ENCODE measurements around the gene HOXB8. TPM values are rescaled to one million over a fixed set of nuclear protein-coding genes. Genes with fewer than 3 reads are reported as not detected.

HOXB8 gene
- total RNA-seq, 3 donors from 2014 or later (not counting 1 experiment from before 2014, with no cell fraction given): not detected

- ATAC-seq: no peak
- H3K27ac ChIP-seq (ENCODE audit: low read length): no peak overlapping the region
Observed at GRCh38 chr17:48596735-48597527, 18.2 kb downstream of the HOXB8 start.

GRCh38 chr17:48596000-48596734 lies 18.9 kb downstream of the HOXB8 start:
- no peak for ATAC-seq
- peaks cover 85 to 89% of the 10 kb centered on the region in 2 donors for H3K27me3 Mint-ChIP-seq (ENCODE audit: low read depth in 2 of 2)
- H3K27ac Mint-ChIP-seq: peak overlapping the region in 1 of 2 donors; percentile 12
- Histone ChIP-seq H3K36me3 (ENCODE audit: control insufficient read depth, insufficient read depth, low read length) (no peaks in the 10 kb centered on the region), H3K27me3 (ENCODE audit: control insufficient read depth, insufficient read depth, low read length) (peaks cover 74% of the 10 kb centered on the region), H3K4me1 (ENCODE audit: control insufficient read depth, insufficient read depth, low read length) (peaks cover 49% of the 10 kb centered on the region), H3K4me3 (ENCODE audit: low read length) (no peak overlapping the region), H3K9me3 (ENCODE audit: control insufficient read depth, insufficient read depth, low read length) (no peaks in the 10 kb centered on the region), H3K27ac (ENCODE audit: low read length) (no peak overlapping the region)
- H3K9me3 Mint-ChIP-seq: no peaks in the 10 kb centered on the region
- H3K36me3 Mint-ChIP-seq: no peaks in the 10 kb centered on the region
- peaks cover 45 to 49% of the 10 kb centered on the region in 2 donors for H3K4me1 Mint-ChIP-seq
- no peak for TF ChIP-seq CTCF (IDR thresholded peaks at IDR 0.05)
- 27% methylated on average over 54 of the region's 54 CpGs for WGBS (ENCODE audit: insufficient coverage)
- DNase-seq: peak in 1 of 2 donors; percentile 58
- intact Hi-C loops (cut with micrococcal nuclease): loop anchor here (2.0 kb wide), 1 partner anchor 17 kb away; no protein-coding TSS in a partner anchor
- peak overlapping the region; percentile 89 for H3K4me3 Mint-ChIP-seq

More at GRCh38 chr17:48596735-48597527, 18.2 kb downstream of the HOXB8 start:
- peaks cover 45 to 49% of the 10 kb centered on the region in 2 donors for H3K4me1 Mint-ChIP-seq
- no peak for TF ChIP-seq CTCF (IDR thresholded peaks at IDR 0.05)
- intact Hi-C loops (cut with micrococcal nuclease): loop anchor here (2.0 kb wide), 1 partner anchor 16 kb away; no protein-coding TSS in a partner anchor
- H3K27me3 ChIP-seq (ENCODE audit: control insufficient read depth, insufficient read depth, low read length): peaks cover 82% of the 10 kb centered on the region
- peak overlapping the region; percentile 89 for H3K4me3 Mint-ChIP-seq
- H3K36me3 ChIP-seq (ENCODE audit: control insufficient read depth, insufficient read depth, low read length): no peaks in the 10 kb centered on the region
- no peak for DNase-seq
- no peaks in the 10 kb centered on the region for H3K9me3 ChIP-seq (ENCODE audit: control insufficient read depth, insufficient read depth, low read length)
- H3K4me1 ChIP-seq (ENCODE audit: control insufficient read depth, insufficient read depth, low read length): peaks cover 56% of the 10 kb centered on the region
- H3K27ac Mint-ChIP-seq: peak overlapping the region in 1 of 2 donors; percentile 81
- H3K27me3 Mint-ChIP-seq (ENCODE audit: low read depth in 2 of 2): peaks cover 85 to 91% of the 10 kb centered on the region in 2 donors
- H3K36me3 Mint-ChIP-seq: no peaks in the 10 kb centered on the region
- H3K4me3 ChIP-seq (ENCODE audit: low read length): peak overlapping the region; percentile 30
- WGBS (ENCODE audit: insufficient coverage): 8% methylated on average over 19 of the region's 26 CpGs
- no peaks in the 10 kb centered on the region for H3K9me3 Mint-ChIP-seq

GRCh38 chr17:48595278-48595999 lies 19.7 kb downstream of the HOXB8 start:
- no peak overlapping the region for H3K27ac ChIP-seq (ENCODE audit: low read length)
- H3K27ac Mint-ChIP-seq: no peak overlapping the region
- 94% methylated on average over 20 of the region's 25 CpGs for WGBS (ENCODE audit: insufficient coverage)
- peaks cover 49% of the 10 kb centered on the region for H3K4me1 ChIP-seq (ENCODE audit: control insufficient read depth, insufficient read depth, low read length)
- H3K4me3 Mint-ChIP-seq: peak overlapping the region; percentile 42
- no peaks in the 10 kb centered on the region for H3K36me3 Mint-ChIP-seq
- no peaks in the 10 kb centered on the region for H3K9me3 ChIP-seq (ENCODE audit: control insufficient read depth, insufficient read depth, low read length)
- intact Hi-C loops (cut with micrococcal nuclease): no loop called here
- peaks cover 45 to 49% of the 10 kb centered on the region in 2 donors for H3K4me1 Mint-ChIP-seq
- no peak for DNase-seq
- H3K27me3 ChIP-seq (ENCODE audit: control insufficient read depth, insufficient read depth, low read length): peaks cover 72% of the 10 kb centered on the region
- peaks cover 81 to 87% of the 10 kb centered on the region in 2 donors for H3K27me3 Mint-ChIP-seq (ENCODE audit: low read depth in 2 of 2)
- no peak for TF ChIP-seq CTCF (IDR thresholded peaks at IDR 0.05)
- no peaks in the 10 kb centered on the region for H3K36me3 ChIP-seq (ENCODE audit: control insufficient read depth, insufficient read depth, low read length)
- ATAC-seq: no peak
- H3K4me3 ChIP-seq (ENCODE audit: low read length): no peak overlapping the region
- H3K9me3 Mint-ChIP-seq: no peaks in the 10 kb centered on the region
